Measurements from ENCODE around the gene C7.
"Not testable (repeated sequence)": the region's sequence is repeated elsewhere in the genome, so short reads cannot be mapped to it uniquely, and the experiment has no call there.

The C7 gene

DNA sequence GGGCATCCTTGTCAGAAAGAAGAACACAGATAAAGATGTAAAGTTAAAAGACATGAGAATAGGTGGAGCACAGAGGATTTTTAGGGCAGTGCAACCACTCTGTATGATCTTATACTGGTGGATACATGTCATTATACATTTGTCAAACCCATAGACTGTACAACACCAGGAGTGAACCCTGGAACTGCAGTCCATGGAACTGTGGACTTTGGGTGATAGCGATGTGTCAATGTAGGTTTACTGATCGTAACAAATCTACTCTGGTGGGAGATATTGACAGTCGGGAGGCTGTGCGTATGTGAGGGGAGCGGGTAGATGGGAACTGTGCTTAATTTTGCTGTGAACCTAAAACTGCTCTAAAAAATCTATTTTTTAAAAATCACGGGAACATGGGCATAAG is 101.3 kb downstream of the C7 start:
- ChIA-PET CTCF (no interaction called here), POLR2A (no interaction called here)
- TF ChIP-seq, protein P1, sequence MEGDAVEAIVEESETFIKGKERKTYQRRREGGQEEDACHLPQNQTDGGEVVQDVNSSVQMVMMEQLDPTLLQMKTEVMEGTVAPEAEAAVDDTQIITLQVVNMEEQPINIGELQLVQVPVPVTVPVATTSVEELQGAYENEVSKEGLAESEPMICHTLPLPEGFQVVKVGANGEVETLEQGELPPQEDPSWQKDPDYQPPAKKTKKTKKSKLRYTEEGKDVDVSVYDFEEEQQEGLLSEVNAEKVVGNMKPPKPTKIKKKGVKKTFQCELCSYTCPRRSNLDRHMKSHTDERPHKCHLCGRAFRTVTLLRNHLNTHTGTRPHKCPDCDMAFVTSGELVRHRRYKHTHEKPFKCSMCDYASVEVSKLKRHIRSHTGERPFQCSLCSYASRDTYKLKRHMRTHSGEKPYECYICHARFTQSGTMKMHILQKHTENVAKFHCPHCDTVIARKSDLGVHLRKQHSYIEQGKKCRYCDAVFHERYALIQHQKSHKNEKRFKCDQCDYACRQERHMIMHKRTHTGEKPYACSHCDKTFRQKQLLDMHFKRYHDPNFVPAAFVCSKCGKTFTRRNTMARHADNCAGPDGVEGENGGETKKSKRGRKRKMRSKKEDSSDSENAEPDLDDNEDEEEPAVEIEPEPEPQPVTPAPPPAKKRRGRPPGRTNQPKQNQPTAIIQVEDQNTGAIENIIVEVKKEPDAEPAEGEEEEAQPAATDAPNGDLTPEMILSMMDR (IDR thresholded peaks at IDR 0.05; ENCODE audit: control extremely low read depth, extremely low read depth, low read depth, missing control alignments) = no peak
- no peak for DNase-seq (ENCODE audit: extremely low spot score)

DNA sequence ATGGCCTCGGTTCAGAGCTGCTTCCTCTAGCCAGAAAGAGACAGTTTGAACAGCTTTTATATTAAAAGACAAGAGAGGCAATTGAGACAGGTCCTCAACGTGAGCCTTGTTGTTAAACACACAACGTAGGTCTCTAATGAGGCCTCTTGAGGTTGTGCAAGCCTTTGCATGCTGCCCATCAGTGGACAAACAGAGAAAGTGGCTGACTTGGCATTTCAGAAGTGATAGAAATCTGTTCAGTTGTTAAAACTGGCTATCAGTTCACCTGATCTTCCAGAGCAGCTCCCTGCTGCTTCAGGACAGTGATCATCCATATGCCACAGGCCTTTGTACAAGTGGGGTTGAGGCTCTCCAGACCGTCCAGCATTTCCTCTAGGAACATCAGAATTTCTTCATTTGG is 103.0 kb downstream of the C7 start:
- POLR2A ChIA-PET = no interaction called here
- no peak for DNase-seq (ENCODE audit: extremely low spot score)
- TF ChIP-seq, protein P1 (IDR thresholded peaks at IDR 0.05; ENCODE audit: control extremely low read depth, extremely low read depth, low read depth, missing control alignments) = no peak
- CTCF ChIA-PET = no interaction called here

DNA sequence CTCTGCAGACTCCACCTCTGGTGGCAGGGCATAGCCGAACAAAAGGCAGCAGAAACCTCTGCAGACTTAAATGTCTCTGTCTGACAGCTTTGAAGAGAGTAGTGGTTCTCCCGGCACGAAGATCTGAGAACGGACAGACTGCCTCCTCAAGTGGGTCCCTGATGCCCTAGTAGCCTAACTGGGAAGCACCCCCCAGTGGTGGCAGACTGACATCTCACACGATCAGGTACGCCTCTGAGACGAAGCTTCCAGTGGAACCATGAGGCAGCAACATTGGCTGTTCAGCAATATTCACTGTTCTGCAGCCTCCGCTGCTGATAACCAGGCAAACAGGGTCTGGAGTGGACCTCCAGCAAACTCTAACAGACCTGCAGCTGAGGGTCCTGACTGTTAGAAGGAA is 113.3 kb downstream of the C7 start:
- DNase-seq (ENCODE audit: extremely low spot score); CTCF ChIA-PET; POLR2A ChIA-PET: not testable (repeated sequence)
